Calu3 (cell line): Measurements from ENCODE around the gene CDC16. TPM values are rescaled to one million over a fixed set of nuclear protein-coding genes. Genes with fewer than 3 reads are reported as not detected.

ENCODE experiments used
- BruUV-seq: library from RNA; stranded (reverse); fragments of 400-500 nt; replicated peaks from 2 replicates; lab custom pipeline; 2021; lab: Mats Ljungman, UMichigan
- CTCF ChIA-PET: fragments of 300-600 bp; sonication (Branson Sonifier 250); formaldehyde crosslinking; loops from one replicate; lab custom pipeline; 2022; ENCODE audit warnings: antibody characterized with exemption; lab: Charles Lee
- DNase-seq: peaks from one replicate; pipeline ENCODE4 v3.0.0; 2022
- H3K27ac Mint-ChIP-seq: one replicate; pipeline ENCODE4 v1.8.0; 2022; ENCODE audit warnings: mixed read lengths; ENCODE audit not compliant: unreplicated experiment
- H3K27me3 Mint-ChIP-seq: one replicate; pipeline ENCODE4 v1.8.0; 2022; ENCODE audit warnings: mixed read lengths; ENCODE audit not compliant: unreplicated experiment
- H3K36me3 Mint-ChIP-seq: one replicate; pipeline ENCODE4 v1.8.0; 2022; ENCODE audit warnings: mild to moderate bottlenecking, moderate library complexity, mixed read lengths; ENCODE audit not compliant: insufficient read depth, unreplicated experiment
- H3K4me1 Mint-ChIP-seq: one replicate; pipeline ENCODE4 v1.8.0; 2022; ENCODE audit warnings: mild to moderate bottlenecking, low read depth, mixed read lengths; ENCODE audit not compliant: unreplicated experiment
- H3K4me3 Mint-ChIP-seq: one replicate; pipeline ENCODE4 v1.8.0; 2022; ENCODE audit warnings: mild to moderate bottlenecking, low read depth, moderate library complexity, mixed read lengths; ENCODE audit not compliant: unreplicated experiment
- H3K9me3 Mint-ChIP-seq: one replicate; pipeline ENCODE4 v1.8.0; 2022; ENCODE audit warnings: low read depth, mixed read lengths; ENCODE audit not compliant: unreplicated experiment
- intact Hi-C: fragments of 100-400 bp; cut with micrococcal nuclease; formaldehyde crosslinking; loops from one replicate; pipeline ENCODE4 v1.10.0; 2022; ENCODE audit not compliant: unreplicated experiment
- total RNA-seq: library from RNA; stranded (reverse); gene quantifications from 2 replicates; pipeline ENCODE4 v1.2.3, GENCODE V29; 2022
- TF ChIP-seq, protein P1 (sequence below): fragments of 200-600 bp; IDR thresholded peaks from one replicate; pipeline ENCODE4 v1.8.0; 2022; ENCODE audit warnings: antibody characterized with exemption; ENCODE audit not compliant: unreplicated experiment

Gene CDC16
- total RNA-seq, 1 experiment from 2014 or later, result 15.7 TPM

DNA sequence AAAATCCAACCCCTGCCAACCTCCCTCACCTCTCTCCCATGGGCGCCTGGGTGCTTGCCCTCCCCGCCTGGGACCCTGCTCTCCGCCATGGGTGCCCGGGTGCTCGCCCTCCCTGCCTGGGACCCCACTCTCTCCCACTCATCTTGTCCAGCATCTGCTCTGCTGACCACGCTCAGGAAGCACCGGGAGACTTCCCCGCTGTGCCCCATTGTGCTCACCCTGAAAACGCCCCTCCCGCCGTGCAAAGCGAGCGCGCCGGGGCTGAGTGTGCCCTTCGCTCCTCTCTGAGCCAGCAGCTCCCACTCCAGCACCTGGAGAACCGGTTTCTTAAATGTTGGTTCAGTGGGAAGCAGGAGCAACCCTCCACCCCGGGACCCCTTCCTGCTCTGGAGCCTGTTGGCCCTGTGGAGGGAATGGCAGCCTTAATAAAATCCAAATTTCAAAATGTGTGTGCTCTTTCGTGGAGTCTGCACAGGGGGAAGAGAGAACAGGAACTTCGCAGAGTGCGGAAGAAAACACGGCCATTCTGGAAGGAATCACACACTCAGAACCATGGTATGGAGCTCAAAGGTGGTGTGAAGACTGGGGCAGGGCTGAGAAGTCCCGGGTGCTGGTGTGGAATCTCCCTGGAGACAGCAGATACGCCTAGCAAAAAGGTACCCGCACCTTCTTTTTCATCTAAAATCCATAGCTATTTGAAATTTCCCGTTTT lies 23.1 kb upstream of the CDC16 start:
- no TSS peak for BruUV-seq
- CTCF ChIA-PET, result no interaction called here
- Mint-ChIP-seq H3K9me3 (no peaks in the 10 kb centered on the region), H3K27ac (no peak overlapping the region), H3K36me3 (no peaks in the 10 kb centered on the region), H3K4me1 (no peaks in the 10 kb centered on the region), H3K4me3 (no peak overlapping the region), H3K27me3 (peaks cover 22% of the 10 kb centered on the region)
- TF ChIP-seq, protein P1, sequence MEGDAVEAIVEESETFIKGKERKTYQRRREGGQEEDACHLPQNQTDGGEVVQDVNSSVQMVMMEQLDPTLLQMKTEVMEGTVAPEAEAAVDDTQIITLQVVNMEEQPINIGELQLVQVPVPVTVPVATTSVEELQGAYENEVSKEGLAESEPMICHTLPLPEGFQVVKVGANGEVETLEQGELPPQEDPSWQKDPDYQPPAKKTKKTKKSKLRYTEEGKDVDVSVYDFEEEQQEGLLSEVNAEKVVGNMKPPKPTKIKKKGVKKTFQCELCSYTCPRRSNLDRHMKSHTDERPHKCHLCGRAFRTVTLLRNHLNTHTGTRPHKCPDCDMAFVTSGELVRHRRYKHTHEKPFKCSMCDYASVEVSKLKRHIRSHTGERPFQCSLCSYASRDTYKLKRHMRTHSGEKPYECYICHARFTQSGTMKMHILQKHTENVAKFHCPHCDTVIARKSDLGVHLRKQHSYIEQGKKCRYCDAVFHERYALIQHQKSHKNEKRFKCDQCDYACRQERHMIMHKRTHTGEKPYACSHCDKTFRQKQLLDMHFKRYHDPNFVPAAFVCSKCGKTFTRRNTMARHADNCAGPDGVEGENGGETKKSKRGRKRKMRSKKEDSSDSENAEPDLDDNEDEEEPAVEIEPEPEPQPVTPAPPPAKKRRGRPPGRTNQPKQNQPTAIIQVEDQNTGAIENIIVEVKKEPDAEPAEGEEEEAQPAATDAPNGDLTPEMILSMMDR, result no peak
- intact Hi-C loops, result no loop called here
- DNase-seq, result no peak

DNA sequence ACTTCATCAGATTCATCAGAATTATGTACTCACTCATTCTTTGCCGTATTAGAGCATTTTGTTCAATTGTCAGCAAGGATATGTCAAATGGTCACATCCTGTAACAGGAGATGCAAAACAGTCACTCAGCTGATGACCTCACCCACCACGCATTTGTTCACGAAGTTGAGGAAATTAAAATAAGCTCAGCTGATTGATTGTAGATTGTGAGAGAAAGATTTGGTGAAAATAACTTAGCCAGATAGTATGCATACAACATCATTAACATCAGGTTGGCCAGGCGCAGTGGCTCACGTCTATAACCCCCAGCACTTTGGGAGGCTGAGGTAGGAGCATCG lies 22.6 kb upstream of the CDC16 start:
- H3K4me1 Mint-ChIP-seq, result no peaks in the 10 kb centered on the region
- intact Hi-C loops, result no loop called here
- peaks cover 22% of the 10 kb centered on the region for H3K27me3 Mint-ChIP-seq
- H3K4me3 Mint-ChIP-seq, result no peak overlapping the region
- TF ChIP-seq, protein P1, result no peak
- H3K9me3 Mint-ChIP-seq, result no peaks in the 10 kb centered on the region
- no peak for DNase-seq
- BruUV-seq, result no TSS peak
- CTCF ChIA-PET, result no interaction called here
- H3K36me3 Mint-ChIP-seq, result no peaks in the 10 kb centered on the region
- no peak overlapping the region for H3K27ac Mint-ChIP-seq

DNA sequence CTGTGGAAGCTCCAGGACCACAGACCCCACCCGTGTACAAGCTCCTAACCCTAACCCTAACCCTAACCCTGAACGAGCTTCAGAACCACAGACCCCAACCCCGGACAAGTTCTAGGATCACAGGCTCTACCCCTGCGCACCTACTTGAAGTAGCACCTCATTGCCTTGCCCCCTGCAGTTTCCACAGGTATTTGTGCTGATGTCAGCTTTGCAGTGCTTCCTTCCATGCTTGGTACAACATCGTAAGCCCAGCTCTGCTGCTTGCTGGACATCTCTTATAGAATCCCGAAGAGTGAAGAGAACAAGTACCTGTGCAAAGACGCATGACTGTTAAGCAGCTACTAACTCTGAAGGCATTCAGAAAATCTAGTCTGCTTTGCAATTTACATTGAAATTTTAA lies 20.7 kb upstream of the CDC16 start:
- H3K4me1 Mint-ChIP-seq, result no peaks in the 10 kb centered on the region
- intact Hi-C loops, result no loop called here
- TF ChIP-seq, protein P1, result no peak
- H3K27me3 Mint-ChIP-seq, result peaks cover 22% of the 10 kb centered on the region
- DNase-seq, result no peak
- no peak overlapping the region for H3K4me3 Mint-ChIP-seq
- H3K9me3 Mint-ChIP-seq, result no peaks in the 10 kb centered on the region
- CTCF ChIA-PET, result no interaction called here
- no peak overlapping the region for H3K27ac Mint-ChIP-seq
- no TSS peak for BruUV-seq
- H3K36me3 Mint-ChIP-seq, result no peaks in the 10 kb centered on the region

DNA sequence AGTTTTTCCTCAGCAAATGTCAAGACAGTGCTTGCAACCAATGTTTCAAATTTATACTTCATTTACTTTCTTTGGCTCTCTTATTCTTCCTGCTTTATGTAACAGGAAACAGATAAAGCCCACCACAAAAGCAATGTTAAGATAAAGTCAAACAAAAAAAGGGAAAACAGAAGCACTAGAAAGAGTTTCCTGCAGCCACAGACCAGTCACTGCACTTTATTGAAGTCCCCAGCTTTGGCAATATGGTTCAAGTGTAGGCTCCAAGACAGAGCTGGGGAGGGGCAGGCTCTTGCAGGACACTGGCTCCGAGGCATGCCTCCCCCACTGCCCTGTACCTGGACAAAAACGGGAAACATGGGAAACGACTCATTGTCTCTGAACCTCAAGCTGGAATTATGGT lies 15.3 kb upstream of the CDC16 start:
- DNase-seq, result no peak
- H3K27ac Mint-ChIP-seq, result no peak overlapping the region
- H3K4me3 Mint-ChIP-seq, result no peak overlapping the region
- H3K4me1 Mint-ChIP-seq, result no peaks in the 10 kb centered on the region
- BruUV-seq, result no TSS peak
- no peaks in the 10 kb centered on the region for H3K9me3 Mint-ChIP-seq
- TF ChIP-seq, protein P1, result no peak
- intact Hi-C loops, result no loop called here
- CTCF ChIA-PET, result no interaction called here
- no peaks in the 10 kb centered on the region for H3K36me3 Mint-ChIP-seq
- H3K27me3 Mint-ChIP-seq, result no peaks in the 10 kb centered on the region
